ENCODE results near the gene TSPAN9.

The TSPAN9 gene

GRCh38 chr12:3134526-3135135, 57.5 kb downstream of the TSPAN9 start:
- no peak for TF ChIP-seq CTCF (conservative IDR thresholded peaks at IDR 0.05)

GRCh38 chr12:3135522-3136461, 58.6 kb downstream of the TSPAN9 start:
- peak; percentile 88 for TF ChIP-seq CTCF (conservative IDR thresholded peaks at IDR 0.05)
- no peak overlapping the region for H3K27ac ChIP-seq

More at GRCh38 chr12:3134526-3135135, 57.5 kb downstream of the TSPAN9 start:
- no peak overlapping the region for H3K27ac ChIP-seq

- H3K27ac ChIP-seq = no peak overlapping the region
- TF ChIP-seq CTCF (conservative IDR thresholded peaks at IDR 0.05) = no peak
Measured at GRCh38 chr12:3136641-3137267, 59.6 kb downstream of the TSPAN9 start.

GRCh38 chr12:3137268-3137781, 60.1 kb downstream of the TSPAN9 start:
- TF ChIP-seq CTCF (conservative IDR thresholded peaks at IDR 0.05) = no peak
- no peak overlapping the region for H3K27ac ChIP-seq

- no peak for TF ChIP-seq CTCF (conservative IDR thresholded peaks at IDR 0.05)
- no peak overlapping the region for H3K27ac ChIP-seq
Measured at GRCh38 chr12:3137814-3138445, 60.8 kb downstream of the TSPAN9 start.

GRCh38 chr12:3138941-3139511, 61.8 kb downstream of the TSPAN9 start:
- TF ChIP-seq CTCF (conservative IDR thresholded peaks at IDR 0.05) = no peak
- no peak overlapping the region for H3K27ac ChIP-seq
